Neural progenitor cell (in vitro differentiated cells): ENCODE data around the gene PCCA. TPM values are rescaled to one million over a fixed set of nuclear protein-coding genes. Genes with fewer than 3 reads are reported as not detected.

ENCODE experiments used
- DNase-seq: peaks from one replicate; pipeline ENCODE4 v3.0.0-alpha.2; 2016; ENCODE audit warnings: low spot score
- H2AFZ ChIP-seq: fragments of 200-600 bp; sonication (generic); replicated peaks from 2 replicates; pipeline ENCODE4 v1.6.1; 2016; ENCODE audit warnings: antibody characterized with exemption
- H3F3A ChIP-seq: fragments of 200-600 bp; sonication (generic); 2 replicates; pipeline ENCODE4 v1.6.1; 2016; ENCODE audit warnings: antibody characterized with exemption, low read depth
- H3K27ac ChIP-seq: fragments of 200-600 bp; sonication (generic); 2 replicates; pipeline ENCODE4 v1.5.1; 2016; ENCODE audit warnings: mild to moderate bottlenecking
- H3K27me3 ChIP-seq: fragments of 200-600 bp; sonication (generic); 2 replicates; pipeline ENCODE4 v1.6.1; 2016; ENCODE audit warnings: mild to moderate bottlenecking, moderate library complexity
- H3K36me3 ChIP-seq: fragments of 200-600 bp; sonication (generic); 2 replicates; pipeline ENCODE4 v1.5.1; 2016
- H3K4me1 ChIP-seq: fragments of 200-600 bp; sonication (generic); 2 replicates; pipeline ENCODE4 v1.6.1; 2016; ENCODE audit warnings: mixed run types
- H3K4me2 ChIP-seq: fragments of 200-600 bp; sonication (generic); 2 replicates; pipeline ENCODE4 v1.6.1; 2016
- H3K4me3 ChIP-seq: fragments of 200-600 bp; sonication (generic); 2 replicates; pipeline ENCODE4 v1.5.1; 2016
- H3K79me2 ChIP-seq: fragments of 200-600 bp; sonication (generic); 2 replicates; pipeline ENCODE4 v1.6.1; 2016; ENCODE audit warnings: low read depth
- H3K9ac ChIP-seq: fragments of 200-600 bp; sonication (generic); 2 replicates; pipeline ENCODE4 v1.6.1; 2016
- H3K9me3 ChIP-seq: fragments of 200-600 bp; sonication (generic); 2 replicates; pipeline ENCODE4 v1.5.1; 2016; ENCODE audit warnings: low read depth
- H4K20me1 ChIP-seq: fragments of 200-600 bp; sonication (generic); 2 replicates; pipeline ENCODE4 v1.6.1; 2016; ENCODE audit warnings: low read depth
- H3K27ac Mint-ChIP-seq: 3 replicates; pipeline ENCODE4 v1.8.0; 2021; ENCODE audit warnings: mixed read lengths
- H3K27me3 Mint-ChIP-seq: 2 replicates; pipeline ENCODE4 v1.8.0; 2022; ENCODE audit warnings: low read depth, mild to moderate bottlenecking, inconsistent platforms, moderate library complexity, mixed read lengths; ENCODE audit not compliant: insufficient read depth
- H3K36me3 Mint-ChIP-seq: 3 replicates; pipeline ENCODE4 v1.8.0; 2021; ENCODE audit warnings: mixed read lengths
- H3K4me1 Mint-ChIP-seq: 3 replicates; pipeline ENCODE4 v1.8.0; 2021; ENCODE audit warnings: mixed read lengths
- H3K4me3 Mint-ChIP-seq: 3 replicates; pipeline ENCODE4 v1.8.0; 2021; ENCODE audit warnings: mild to moderate bottlenecking, moderate library complexity, mixed read lengths
- H3K9me3 Mint-ChIP-seq: 3 replicates; pipeline ENCODE4 v1.8.0; 2020; ENCODE audit warnings: mixed read lengths
- CTCF ChIP-seq: fragments of 200-600 bp; sonication (generic); IDR thresholded peaks from 2 replicates; pipeline ENCODE4 v1.5.1; 2017; ENCODE audit warnings: antibody characterized with exemption, mild to moderate bottlenecking
- EZH2 ChIP-seq: fragments of 200-600 bp; sonication (generic); IDR thresholded peaks from 2 replicates; pipeline ENCODE4 v1.6.1; 2017; ENCODE audit warnings: antibody characterized with exemption, mild to moderate bottlenecking, moderate library complexity
- EZH2phosphoT487 ChIP-seq: fragments of 200-600 bp; sonication (generic); IDR thresholded peaks from 2 replicates; pipeline ENCODE4 v1.6.1; 2017; ENCODE audit warnings: antibody characterized with exemption
- total RNA-seq: library from RNA; depleted of rRNA; stranded (reverse); fragments of >200 nt; gene quantifications from 2 replicates; pipeline ENCODE4 v1.2.3, GENCODE V29; 2015; ENCODE audit warnings: low replicate concordance

PCCA gene
- total RNA-seq, 1 donor from 2014 or later, result 60.6 TPM

- Mint-ChIP-seq H3K27ac (no peak overlapping the region), H3K36me3 (peaks cover 12% of the 10 kb centered on the region), H3K4me3 (no peak overlapping the region), H3K9me3 (peaks cover 12% of the 10 kb centered on the region), H3K27me3 (no peaks in the 10 kb centered on the region), H3K4me1 (no peaks in the 10 kb centered on the region)
- H3K27ac ChIP-seq, result no peak overlapping the region
- TF ChIP-seq CTCF, result no peak
- TF ChIP-seq EZH2, result no peak
- no peak for TF ChIP-seq EZH2phosphoT487
- no peaks in the 10 kb centered on the region for H3F3A ChIP-seq
- H3K9ac ChIP-seq, result no peak overlapping the region
- DNase-seq, result no peak
- H3K4me1 ChIP-seq, result no peaks in the 10 kb centered on the region
- no peaks in the 10 kb centered on the region for H3K36me3 ChIP-seq
- no peak overlapping the region for H3K4me3 ChIP-seq
- H3K4me2 ChIP-seq, result no peak overlapping the region
- H3K79me2 ChIP-seq, result peaks cover 17% of the 10 kb centered on the region
- H2AFZ ChIP-seq, result no peak overlapping the region
- peaks cover 3% of the 10 kb centered on the region for H3K9me3 ChIP-seq
- no peaks in the 10 kb centered on the region for H3K27me3 ChIP-seq
- H4K20me1 ChIP-seq, result no peaks in the 10 kb centered on the region
Measured at GRCh38 chr13:100203696-100204367, 114.9 kb downstream of the PCCA start.

- no peaks in the 10 kb centered on the region for H3K27me3 ChIP-seq
- no peak overlapping the region for H3K27ac ChIP-seq
- H3K9me3 Mint-ChIP-seq, result peaks cover 4% of the 10 kb centered on the region
- H3K4me3 Mint-ChIP-seq, result no peak overlapping the region
- peaks cover 25% of the 10 kb centered on the region for H3K36me3 Mint-ChIP-seq
- TF ChIP-seq CTCF (no peak), EZH2phosphoT487 (no peak)
- H2AFZ ChIP-seq, result no peak overlapping the region
- H4K20me1 ChIP-seq, result no peaks in the 10 kb centered on the region
- no peak overlapping the region for H3K9ac ChIP-seq
- H3K9me3 ChIP-seq, result no peaks in the 10 kb centered on the region
- no peak overlapping the region for H3K4me2 ChIP-seq
- no peaks in the 10 kb centered on the region for H3K4me1 Mint-ChIP-seq
- DNase-seq, result no peak
- no peaks in the 10 kb centered on the region for H3K4me1 ChIP-seq
- no peaks in the 10 kb centered on the region for H3K79me2 ChIP-seq
- no peaks in the 10 kb centered on the region for H3F3A ChIP-seq
- peaks cover 3% of the 10 kb centered on the region for H3K36me3 ChIP-seq
- H3K27me3 Mint-ChIP-seq, result peaks cover 2% of the 10 kb centered on the region
- no peak overlapping the region for H3K27ac Mint-ChIP-seq
- H3K4me3 ChIP-seq, result no peak overlapping the region
Measured at GRCh38 chr13:100208002-100208401, 119.1 kb downstream of the PCCA start.

GRCh38 chr13:100208626-100209025, 119.7 kb downstream of the PCCA start:
- Histone ChIP-seq H3K27me3 (no peaks in the 10 kb centered on the region), H3K9ac (no peak overlapping the region), H3K36me3 (peaks cover 3% of the 10 kb centered on the region), H2AFZ (no peak overlapping the region), H3K4me2 (no peak overlapping the region), H4K20me1 (no peaks in the 10 kb centered on the region), H3K9me3 (no peaks in the 10 kb centered on the region), H3K4me3 (no peak overlapping the region), H3K79me2 (no peaks in the 10 kb centered on the region), H3F3A (no peaks in the 10 kb centered on the region), H3K4me1 (no peaks in the 10 kb centered on the region), H3K27ac (no peak overlapping the region)
- Mint-ChIP-seq H3K4me3 (no peak overlapping the region), H3K27me3 (peaks cover 2% of the 10 kb centered on the region), H3K9me3 (peaks cover 9% of the 10 kb centered on the region), H3K4me1 (no peaks in the 10 kb centered on the region), H3K36me3 (peaks cover 29% of the 10 kb centered on the region), H3K27ac (no peak overlapping the region)
- DNase-seq, result no peak
- TF ChIP-seq EZH2phosphoT487, result no peak
